K562 (cell line): ENCODE measurements around the gene METTL2B. TPM values are rescaled to one million over a fixed set of nuclear protein-coding genes. Genes with fewer than 3 reads are reported as not detected.

Experiments used
- ATAC-seq: fragments of 200-7000 bp; cut with Tn5 transposase; 3 replicates; pipeline ENCODE4 v1.9.1; 2020; ENCODE audit warnings: moderate library complexity
- BruUV-seq: library from RNA; stranded (reverse); fragments of 400-500 nt; replicated peaks from 2 replicates; lab custom pipeline; 2021; lab: Mats Ljungman, UMichigan
- CTCF ChIA-PET: fragments of 300-600 bp; formaldehyde crosslinking; extraction: SDS; loops from one replicate; lab custom pipeline; 2021; ENCODE audit warnings: low intra/inter-chr PET ratio; lab: Yijun Ruan, JAX
- POLR2A ChIA-PET: fragments of 300-600, 350-650 bp; sonication (Branson Sonifier 250); formaldehyde crosslinking; extraction: SDS; loops from one replicate; lab custom pipeline; 2021; ENCODE audit warnings: antibody characterized with exemption, inconsistent platforms; lab: Yijun Ruan, JAX
- DNase-seq, 4 experiments: peaks; one replicate each; pipeline versions ENCODE4 v3.0.0 to v3.0.0-alpha.2; 2011 to 2018; ENCODE audit warnings: low spot score in 3 of 4, mixed read lengths in 3 of 4; ENCODE audit errors: extremely low read depth in 1 of 4
- FAIRE-seq: peaks from 2 replicates; lab custom pipeline; 2011; peaks lifted over from hg19 to GRCh38; lab: Jason Lieb, UNC
- H2AFZ ChIP-seq: 2 replicates; pipeline ENCODE4 v1.6.0; 2011; ENCODE audit warnings: low read depth, low read length, control low read depth, inconsistent platforms
- H3K27ac ChIP-seq: fragments of 200-600 bp; 3 replicates; pipeline ENCODE4 v1.8.0; 2011; ENCODE audit warnings: low read depth, mild to moderate bottlenecking, control low read depth, inconsistent platforms, low read length, moderate library complexity, mixed read lengths; ENCODE audit errors: extremely low read depth
- H3K27me3 ChIP-seq, 2 experiments: fragments of 300-600 bp in 1 of 2; 2 replicates in 1 of 2; 3 replicates in 1 of 2; pipeline versions ENCODE4 v1.6.0 to v1.8.0; 2011; ENCODE audit warnings: inconsistent platforms in 2 of 2, low read length in 2 of 2, mild to moderate bottlenecking in 1 of 2, mixed read lengths in 1 of 2, moderate library complexity in 1 of 2; ENCODE audit not compliant: control insufficient read depth in 2 of 2, insufficient read depth in 2 of 2
- H3K36me3 ChIP-seq: fragments of 300-600 bp; 3 replicates; pipeline ENCODE4 v1.8.0; 2011; ENCODE audit warnings: mild to moderate bottlenecking, low read length, inconsistent platforms; ENCODE audit not compliant: control insufficient read depth, insufficient read depth
- H3K4me1 ChIP-seq, 2 experiments: fragments of 200-600 bp in 1 of 2; replicated peaks in 1 of 2; 2 replicates in 1 of 2; 3 replicates in 1 of 2; pipeline versions ENCODE4 v1.5.1 to v1.8.0; 2011; ENCODE audit warnings: inconsistent platforms in 2 of 2, low read length in 2 of 2, mild to moderate bottlenecking in 1 of 2, mixed read lengths in 1 of 2, moderate library complexity in 1 of 2; ENCODE audit not compliant: control insufficient read depth in 2 of 2, insufficient read depth in 2 of 2
- H3K4me2 ChIP-seq: 2 replicates; pipeline ENCODE4 v1.6.1; 2011; ENCODE audit warnings: low read length, control low read depth, inconsistent platforms, mixed read lengths; ENCODE audit not compliant: insufficient read depth
- H3K4me3 ChIP-seq: fragments of 200-600 bp; sonication (generic), shearing (Covaris generic); 2 replicates; pipeline ENCODE4 v1.5.1; 2016; ENCODE audit warnings: control low read depth, inconsistent platforms
- H3K79me2 ChIP-seq: fragments of 200-600 bp; 3 replicates; pipeline ENCODE4 v1.8.0; 2011; ENCODE audit warnings: low read length, inconsistent platforms; ENCODE audit not compliant: control insufficient read depth, insufficient read depth
- H3K9ac ChIP-seq, 2 experiments: 2 replicates each; pipeline versions ENCODE4 v1.6.0 to v1.6.1; 2011; ENCODE audit warnings: low read depth in 2 of 2, low read length in 2 of 2, control low read depth in 1 of 2, inconsistent platforms in 1 of 2, mild to moderate bottlenecking in 1 of 2, mixed read lengths in 1 of 2; ENCODE audit not compliant: insufficient read depth in 1 of 2
- H3K9me1 ChIP-seq: one replicate; pipeline ENCODE4 v1.6.0; 2011; ENCODE audit warnings: inconsistent platforms, mild to moderate bottlenecking, low read length, moderate library complexity; ENCODE audit not compliant: control insufficient read depth, insufficient read depth
- H3K9me3 ChIP-seq: replicated peaks from 2 replicates; pipeline ENCODE4 v1.5.1; 2011; ENCODE audit warnings: low read depth, low read length, inconsistent platforms; ENCODE audit not compliant: control insufficient read depth, insufficient read depth
- H4K20me1 ChIP-seq: replicated peaks from 2 replicates; pipeline ENCODE4 v1.6.1; 2011; ENCODE audit warnings: low read length, inconsistent platforms, mixed read lengths; ENCODE audit not compliant: control insufficient read depth, insufficient read depth
- ATF1 ChIP-seq, 2 experiments: fragments of 450-650 bp in 1 of 2; IDR thresholded peaks; 2 replicates each; pipeline ENCODE4 v1.6.1; 2016; ENCODE audit warnings: missing compliant biosample characterization in 1 of 2, missing genetic modification characterization in 1 of 2
- CC2D1A ChIP-seq: fragments of 450-650 bp; IDR thresholded peaks from 2 replicates; pipeline ENCODE4 v1.6.1; 2017; ENCODE audit warnings: mild to moderate bottlenecking
- FIP1L1 ChIP-seq: fragments of 200-400 bp; formaldehyde crosslinking; IDR thresholded peaks from 2 replicates; pipeline ENCODE4 v1.6.1; 2018; ENCODE audit warnings: mild to moderate bottlenecking, low read depth, low read length; ENCODE audit not compliant: poor library complexity, severe bottlenecking
- RCOR1 ChIP-seq, 2 experiments: IDR thresholded peaks; 2 replicates each; pipeline ENCODE4 v1.6.1; 2012; ENCODE audit warnings: low read depth in 2 of 2, low read length in 2 of 2, borderline replicate concordance in 1 of 2, improper control_type of control experiment in 1 of 2
- TBP ChIP-seq: optimal IDR thresholded peaks from 2 replicates; pipeline ENCODE3; 2011; ENCODE audit warnings: low read depth, low read length, improper control_type of control experiment
- ZNF263 ChIP-seq: sonication (generic); formaldehyde crosslinking; IDR thresholded peaks from 2 replicates; pipeline ENCODE4 v1.8.0; 2022; ENCODE audit warnings: mild to moderate bottlenecking, missing genetic modification reagents, borderline replicate concordance
- ZNF3 ChIP-seq: fragments of 250-450 bp; sonication (Bioruptor Pico); IDR thresholded peaks from 2 replicates; pipeline ENCODE4 v1.5.0; 2021; ENCODE audit warnings: mild to moderate bottlenecking, moderate library complexity
- WGBS: fragments of 100-300 bp; shearing (Covaris generic); methylation state at CpG from one replicate; pipeline ENCODE4 v1.1.6; 2016; ENCODE audit warnings: low coverage, mixed read lengths; ENCODE audit not compliant: insufficient coverage; ENCODE audit errors: missing lambda C conversion rate; 5-methylcytosine and 5-hydroxymethylcytosine counted together
- in situ Hi-C: fragments of 300-500 bp; cut with MboI; formaldehyde crosslinking; loops from 4 replicates; pipeline ENCODE4 v1.15.0; 2018; ENCODE audit warnings: inconsistent platforms, mixed read lengths
- intact Hi-C: fragments of 100-400 bp; cut with micrococcal nuclease; formaldehyde crosslinking; loops from 2 replicates; pipeline ENCODE4 v1.14.2; 2022
- polyA plus RNA-seq, 8 experiments: library from polyadenylated mRNA; depleted of rRNA in 4 of 8; stranded (reverse) in 5 of 8; unstranded in 3 of 8; fragments of >200 nt; fragmentation: Nextera tagmentation in 2 of 8; fragmentation: Illumina TruSeq in 1 of 8; extraction: Ambion mirVana in 2 of 8; extraction: Trizol in 1 of 8; gene quantifications; 2 replicates each; pipeline versions ENCODE4 v1.2.1 to v1.2.3, GENCODE V29; 2011 to 2014; ENCODE audit warnings: inconsistent platforms in 1 of 8, missing spikeins in 1 of 8
- total RNA-seq, 7 experiments: library from RNA; depleted of rRNA in 6 of 7; stranded (reverse); fragments of >200 nt in 6 of 7; fragmentation: Illumina TruSeq in 2 of 7; extraction: Trizol in 2 of 7; gene quantifications; 2 replicates each; pipeline versions ENCODE4 v1.2.1 to v1.2.3, GENCODE V29; 2011 to 2021; ENCODE audit warnings: low replicate concordance in 1 of 7
- TF ChIP-seq, protein P1 (sequence below), 2 experiments: IDR thresholded peaks in 1 of 2; conservative IDR thresholded peaks in 1 of 2; 2 replicates each; pipeline ENCODE4 v1.6.1; 2016; ENCODE audit warnings: low read depth in 2 of 2, mild to moderate bottlenecking in 1 of 2, missing compliant biosample characterization in 1 of 2, missing genetic modification characterization in 1 of 2, moderate library complexity in 1 of 2
- TF ChIP-seq, protein P2 (sequence below), 3 experiments: IDR thresholded peaks in 2 of 3; conservative IDR thresholded peaks in 1 of 3; 2 replicates each; pipeline ENCODE4 v1.5.1; 2011 to 2012; ENCODE audit warnings: low read length in 3 of 3, mild to moderate bottlenecking in 3 of 3, control low read depth in 2 of 3, improper control_type of control experiment in 1 of 3, inconsistent platforms in 1 of 3, low read depth in 1 of 3, mixed read lengths in 1 of 3, moderate library complexity in 1 of 3; ENCODE audit not compliant: insufficient read depth in 2 of 3
- TF ChIP-seq, protein P3 (sequence below), 2 experiments: IDR thresholded peaks; 2 replicates each; pipeline ENCODE4 v1.6.1; 2012; ENCODE audit warnings: improper control_type of control experiment in 2 of 2, low read depth in 2 of 2, low read length in 2 of 2, borderline replicate concordance in 1 of 2

METTL2B gene
- total and polyA plus RNA-seq, 9 of the 15 experiments (the other 6 are each of a cell fraction or from before 2014, with no cell fraction given) = 35.9 to 95.7 (median 79.2) TPM

GRCh38 chr7:128459394-128459878, 17.1 kb upstream of the METTL2B start:
- ChIA-PET POLR2A (interaction anchor here (0.5 to 1.4 kb wide), 9 partner anchors 11 to 212 kb away, joined by 3 to 5 read pairs (median 3); partner anchors contain the start of gene METTL2B), CTCF (interaction anchor here (1.4 to 6.5 kb wide), 2 partner anchors 30 to 61 kb away, joined by 10 to 173 read pairs; no protein-coding TSS in a partner anchor)
- Histone ChIP-seq H3K79me2 (peaks cover 28% of the 10 kb centered on the region), H3K27me3 (no peaks in the 10 kb centered on the region), H3K9me1 (no peaks in the 10 kb centered on the region), H3K9ac (no peak overlapping the region), H4K20me1 (no peaks in the 10 kb centered on the region), H3K4me3 (no peak overlapping the region), H3K4me1 (peaks cover 21 to 30% of the 10 kb centered on the region in 2 experiments; a peak in 4 of 5 replicates), H2AFZ (no peak overlapping the region), H3K9me3 (no peaks in the 10 kb centered on the region), H3K4me2 (peak overlapping the region; percentile 20; the same call in 1 of the 2 replicates), H3K36me3 (peaks cover 11% of the 10 kb centered on the region; the same call in 2 of the 3 replicates), H3K27ac (no peak overlapping the region)
- WGBS = 28% methylated on average over 5 of the region's 5 CpGs
- no TSS peak for BruUV-seq
- peak; percentile 83 to 86 (median 85) for DNase-seq
- in situ Hi-C loops = no loop called here
- peak; percentile 91 for FAIRE-seq
- intact Hi-C loops = loop anchor here (1.0 kb wide), 2 partner anchors 32 to 61 kb away; no protein-coding TSS in a partner anchor
- peak; percentile 79 for ATAC-seq
- TF ChIP-seq, protein P1, sequence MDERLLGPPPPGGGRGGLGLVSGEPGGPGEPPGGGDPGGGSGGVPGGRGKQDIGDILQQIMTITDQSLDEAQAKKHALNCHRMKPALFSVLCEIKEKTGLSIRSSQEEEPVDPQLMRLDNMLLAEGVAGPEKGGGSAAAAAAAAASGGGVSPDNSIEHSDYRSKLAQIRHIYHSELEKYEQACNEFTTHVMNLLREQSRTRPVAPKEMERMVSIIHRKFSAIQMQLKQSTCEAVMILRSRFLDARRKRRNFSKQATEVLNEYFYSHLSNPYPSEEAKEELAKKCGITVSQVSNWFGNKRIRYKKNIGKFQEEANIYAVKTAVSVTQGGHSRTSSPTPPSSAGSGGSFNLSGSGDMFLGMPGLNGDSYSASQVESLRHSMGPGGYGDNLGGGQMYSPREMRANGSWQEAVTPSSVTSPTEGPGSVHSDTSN (CRISPR knock-in tag; IDR thresholded peaks at IDR 0.05; ENCODE audit: low read depth) = no peak
- TF ChIP-seq, protein P1 (tag; conservative IDR thresholded peaks at IDR 0.05; ENCODE audit: low read depth) = no peak
- TF ChIP-seq, protein P2, sequence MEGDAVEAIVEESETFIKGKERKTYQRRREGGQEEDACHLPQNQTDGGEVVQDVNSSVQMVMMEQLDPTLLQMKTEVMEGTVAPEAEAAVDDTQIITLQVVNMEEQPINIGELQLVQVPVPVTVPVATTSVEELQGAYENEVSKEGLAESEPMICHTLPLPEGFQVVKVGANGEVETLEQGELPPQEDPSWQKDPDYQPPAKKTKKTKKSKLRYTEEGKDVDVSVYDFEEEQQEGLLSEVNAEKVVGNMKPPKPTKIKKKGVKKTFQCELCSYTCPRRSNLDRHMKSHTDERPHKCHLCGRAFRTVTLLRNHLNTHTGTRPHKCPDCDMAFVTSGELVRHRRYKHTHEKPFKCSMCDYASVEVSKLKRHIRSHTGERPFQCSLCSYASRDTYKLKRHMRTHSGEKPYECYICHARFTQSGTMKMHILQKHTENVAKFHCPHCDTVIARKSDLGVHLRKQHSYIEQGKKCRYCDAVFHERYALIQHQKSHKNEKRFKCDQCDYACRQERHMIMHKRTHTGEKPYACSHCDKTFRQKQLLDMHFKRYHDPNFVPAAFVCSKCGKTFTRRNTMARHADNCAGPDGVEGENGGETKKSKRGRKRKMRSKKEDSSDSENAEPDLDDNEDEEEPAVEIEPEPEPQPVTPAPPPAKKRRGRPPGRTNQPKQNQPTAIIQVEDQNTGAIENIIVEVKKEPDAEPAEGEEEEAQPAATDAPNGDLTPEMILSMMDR (IDR thresholded peaks at IDR 0.05 in 2 of 3, conservative IDR thresholded peaks at IDR 0.05 in 1 of 3; ENCODE audit: insufficient read depth in 2 of 3, low read depth in 1 of 3, low read length in 3 of 3) = peak; percentile 89 to 95 (median 91)
- TF ChIP-seq ATF1 (CRISPR knock-in tag; IDR thresholded peaks at IDR 0.05) (no peak), ATF1 (tag; IDR thresholded peaks at IDR 0.05) (peak; percentile 50), FIP1L1 (no peak), RCOR1 (IDR thresholded peaks at IDR 0.05; ENCODE audit: borderline replicate concordance in 1 of 2, low read depth in 2 of 2, low read length in 2 of 2) (peak in 1 of 2 experiments; percentile 62; a peak in 2 of 4 replicates), TBP (peak; percentile 12), CC2D1A (no peak), ZNF3 (CRISPR knock-in tag) (no peak), ZNF263 (CRISPR knock-in tag) (no peak)
- TF ChIP-seq, protein P3, sequence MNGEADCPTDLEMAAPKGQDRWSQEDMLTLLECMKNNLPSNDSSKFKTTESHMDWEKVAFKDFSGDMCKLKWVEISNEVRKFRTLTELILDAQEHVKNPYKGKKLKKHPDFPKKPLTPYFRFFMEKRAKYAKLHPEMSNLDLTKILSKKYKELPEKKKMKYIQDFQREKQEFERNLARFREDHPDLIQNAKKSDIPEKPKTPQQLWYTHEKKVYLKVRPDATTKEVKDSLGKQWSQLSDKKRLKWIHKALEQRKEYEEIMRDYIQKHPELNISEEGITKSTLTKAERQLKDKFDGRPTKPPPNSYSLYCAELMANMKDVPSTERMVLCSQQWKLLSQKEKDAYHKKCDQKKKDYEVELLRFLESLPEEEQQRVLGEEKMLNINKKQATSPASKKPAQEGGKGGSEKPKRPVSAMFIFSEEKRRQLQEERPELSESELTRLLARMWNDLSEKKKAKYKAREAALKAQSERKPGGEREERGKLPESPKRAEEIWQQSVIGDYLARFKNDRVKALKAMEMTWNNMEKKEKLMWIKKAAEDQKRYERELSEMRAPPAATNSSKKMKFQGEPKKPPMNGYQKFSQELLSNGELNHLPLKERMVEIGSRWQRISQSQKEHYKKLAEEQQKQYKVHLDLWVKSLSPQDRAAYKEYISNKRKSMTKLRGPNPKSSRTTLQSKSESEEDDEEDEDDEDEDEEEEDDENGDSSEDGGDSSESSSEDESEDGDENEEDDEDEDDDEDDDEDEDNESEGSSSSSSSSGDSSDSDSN (IDR thresholded peaks at IDR 0.05; ENCODE audit: borderline replicate concordance in 1 of 2, low read depth in 2 of 2, low read length in 2 of 2) = 0 out of 4 replicates have a peak, but pooled peaks have one; percentile 24 to 27
